Measurements from ENCODE around the gene LIPC.
A peak's percentile ranks its signal among the peaks of the same experiment; 100 is the strongest.

LIPC gene

DNA sequence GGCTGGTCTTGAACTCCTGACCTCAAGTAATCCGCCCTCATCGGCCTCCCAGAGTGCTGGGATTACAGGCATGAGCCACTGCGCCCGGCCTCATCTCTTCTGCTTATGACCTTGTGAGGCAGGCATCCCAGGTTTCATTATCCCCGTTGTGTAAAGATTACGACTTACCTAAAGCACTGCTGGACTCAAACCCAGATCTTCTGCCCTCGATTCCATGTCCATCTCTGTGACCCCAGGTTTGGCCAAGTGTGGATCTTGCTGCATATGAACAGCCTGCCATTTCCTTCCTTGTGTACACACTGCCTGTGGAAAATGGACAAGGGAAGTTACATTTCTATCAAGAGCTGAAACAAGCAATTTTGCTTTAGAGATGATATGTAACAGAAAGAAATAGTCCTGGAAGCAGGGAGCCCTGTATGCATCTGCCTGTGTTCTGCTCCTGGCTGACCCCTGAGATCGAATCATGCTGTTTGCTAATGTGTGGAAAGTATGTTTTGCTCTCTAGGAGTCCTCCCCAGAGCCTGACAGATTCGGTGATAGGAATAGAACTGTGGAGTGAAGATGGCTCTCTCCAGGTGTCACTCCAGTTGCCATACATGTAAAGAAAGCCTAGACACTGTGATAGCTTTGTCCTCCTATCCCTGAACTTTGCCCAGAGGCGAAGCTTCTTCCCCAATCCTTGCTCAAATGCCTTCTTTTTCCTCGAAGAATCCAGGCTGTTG, 11.8 kb upstream of the LIPC start:
- no peaks in the 10 kb centered on the region for H3K36me3 ChIP-seq (replicated peaks in 1 of 2; ENCODE audit: control insufficient read depth in 2 of 2, insufficient read depth in 2 of 2, low read length in 2 of 2)
- H2AK5ac ChIP-seq (ENCODE audit: low read depth, low read length), result no peak overlapping the region
- WGBS, 2 donors (ENCODE audit: extremely low coverage in 2 of 2, insufficient read length in 2 of 2, insufficient replicate concordance in 1 of 2), result no CpG with 5 or more reads among the region's 11 CpGs

DNA sequence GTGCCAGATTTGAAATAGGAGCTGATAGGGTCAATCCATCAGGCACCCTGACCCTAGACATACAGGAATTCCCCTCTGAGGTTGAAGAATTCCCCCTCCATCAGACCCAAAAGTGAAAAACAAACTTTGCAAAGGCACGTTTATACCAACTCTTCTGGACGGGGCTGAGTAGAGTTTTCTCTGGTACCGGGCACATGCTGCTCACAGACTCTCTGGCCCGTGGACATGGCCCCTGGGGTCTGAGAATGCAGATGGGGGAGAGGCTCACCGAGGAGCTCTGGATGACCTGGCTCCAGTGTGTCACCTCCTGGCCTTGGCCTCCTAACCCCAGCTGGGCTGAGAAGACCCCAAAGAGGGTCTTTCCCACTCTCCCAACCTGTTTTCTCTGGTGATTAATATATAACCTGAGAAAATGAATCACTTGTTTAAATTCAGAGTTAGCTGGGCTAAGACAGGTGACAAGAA, 11.2 kb upstream of the LIPC start:
- Histone ChIP-seq H3K23ac (ENCODE audit: low read depth, low read length, poor library complexity) (no peak overlapping the region), H3K4me3 (ENCODE audit: low read length in 2 of 2) (no peak overlapping the region), H4K91ac (ENCODE audit: low read depth, low read length, poor library complexity) (no peak overlapping the region), H3K79me1 (ENCODE audit: low read depth, low read length) (peaks cover 2% of the 10 kb centered on the region), H4K8ac (ENCODE audit: low read depth, low read length) (no peak overlapping the region), H2AK5ac (ENCODE audit: low read depth, low read length) (no peak overlapping the region), H2BK12ac (ENCODE audit: low read length) (no peak overlapping the region), H3K27me3 (ENCODE audit: control insufficient read depth in 3 of 3, insufficient read depth in 3 of 3, low read depth in 1 of 3, low read length in 3 of 3) (peaks cover 0 to 6% (median 0%) of the 10 kb centered on the region in 3 experiments), H3K18ac (ENCODE audit: low read length) (no peak overlapping the region), H2BK5ac (ENCODE audit: low read length) (no peak overlapping the region), H3K9me3 (replicated peaks in 1 of 2; ENCODE audit: control insufficient read depth in 2 of 2, insufficient read depth in 1 of 2, low read depth in 1 of 2, low read length in 2 of 2) (peaks cover 0 to 6% of the 10 kb centered on the region in 2 donors), H3K9ac (ENCODE audit: low read depth, low read length, poor library complexity) (no peak overlapping the region), H2BK15ac (ENCODE audit: low read length) (no peak overlapping the region), H3K36me3 (replicated peaks in 1 of 2; ENCODE audit: control insufficient read depth in 2 of 2, insufficient read depth in 2 of 2, low read length in 2 of 2) (no peaks in the 10 kb centered on the region), H3K4me2 (ENCODE audit: insufficient read depth, low read length, poor library complexity, severe bottlenecking) (no peak overlapping the region), H2BK120ac (ENCODE audit: low read depth, low read length) (no peak overlapping the region), H3K4ac (ENCODE audit: low read length) (no peak overlapping the region), H3K14ac (ENCODE audit: low read length) (no peak overlapping the region), H3K27ac (replicated peaks; ENCODE audit: low read length) (no peak overlapping the region), H3K4me1 (ENCODE audit: control insufficient read depth in 2 of 2, insufficient read depth in 1 of 2, low read depth in 1 of 2, low read length in 2 of 2) (peaks cover 0 to 4% of the 10 kb centered on the region in 2 donors), H2AFZ (ENCODE audit: low read length) (no peak overlapping the region)
- no CpG with 5 or more reads among the region's 5 CpGs for WGBS, 2 donors (ENCODE audit: extremely low coverage in 2 of 2, insufficient read length in 2 of 2, insufficient replicate concordance in 1 of 2)
- no peak for DNase-seq (ENCODE audit: low spot score)

More for the DNA sequence above, 11.8 kb upstream of the LIPC start:
- H2AFZ ChIP-seq (ENCODE audit: low read length), result no peak overlapping the region
- peaks cover 0 to 2% of the 10 kb centered on the region in 2 donors for H3K4me1 ChIP-seq (ENCODE audit: control insufficient read depth in 2 of 2, insufficient read depth in 1 of 2, low read depth in 1 of 2, low read length in 2 of 2)
- no peak overlapping the region for H3K4ac ChIP-seq (ENCODE audit: low read length)
- DNase-seq (ENCODE audit: low spot score), result no peak
- H4K8ac ChIP-seq (ENCODE audit: low read depth, low read length), result no peak overlapping the region
- no peak overlapping the region for H2BK15ac ChIP-seq (ENCODE audit: low read length)
- H3K18ac ChIP-seq (ENCODE audit: low read length), result no peak overlapping the region
- H3K9me3 ChIP-seq (replicated peaks in 1 of 2; ENCODE audit: control insufficient read depth in 2 of 2, insufficient read depth in 1 of 2, low read depth in 1 of 2, low read length in 2 of 2), result peaks cover 0 to 6% of the 10 kb centered on the region in 2 donors
- H3K27ac ChIP-seq (replicated peaks; ENCODE audit: low read length), result no peak overlapping the region
- no peak overlapping the region for H3K4me2 ChIP-seq (ENCODE audit: insufficient read depth, low read length, poor library complexity, severe bottlenecking)
- peaks cover 0 to 6% (median 0%) of the 10 kb centered on the region in 3 experiments for H3K27me3 ChIP-seq (ENCODE audit: control insufficient read depth in 3 of 3, insufficient read depth in 3 of 3, low read depth in 1 of 3, low read length in 3 of 3)
- no peak overlapping the region for H2BK120ac ChIP-seq (ENCODE audit: low read depth, low read length)
- no peak overlapping the region for H3K23ac ChIP-seq (ENCODE audit: low read depth, low read length, poor library complexity)
- no peak overlapping the region for H4K91ac ChIP-seq (ENCODE audit: low read depth, low read length, poor library complexity)
- no peak overlapping the region for H3K14ac ChIP-seq (ENCODE audit: low read length)
- H2BK12ac ChIP-seq (ENCODE audit: low read length), result no peak overlapping the region
- no peak overlapping the region for H3K4me3 ChIP-seq (ENCODE audit: low read length in 2 of 2)
- no peak overlapping the region for H3K9ac ChIP-seq (ENCODE audit: low read depth, low read length, poor library complexity)
- H2BK5ac ChIP-seq (ENCODE audit: low read length), result no peak overlapping the region
- peaks cover 2% of the 10 kb centered on the region for H3K79me1 ChIP-seq (ENCODE audit: low read depth, low read length)

DNA sequence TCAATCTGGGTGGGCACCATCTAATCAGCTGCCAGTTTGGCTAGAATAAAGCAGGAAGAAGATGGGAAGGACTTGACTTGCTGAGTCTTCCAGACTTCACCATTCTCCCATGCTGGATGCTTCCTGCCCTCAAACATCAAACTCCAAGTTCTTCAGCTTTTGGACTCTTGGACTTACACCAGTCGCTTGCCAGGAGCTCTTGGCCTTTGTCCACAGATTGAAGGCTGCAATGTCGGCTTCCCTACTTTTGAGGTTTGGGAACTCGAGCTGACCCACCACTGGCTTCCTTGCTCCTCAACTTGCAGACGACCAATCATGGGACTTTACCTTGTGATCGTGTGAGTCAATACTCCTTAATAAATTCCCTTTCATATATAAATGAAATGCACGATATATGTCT, 8.6 kb upstream of the LIPC start:
- H2BK120ac ChIP-seq (ENCODE audit: low read depth, low read length), result no peak overlapping the region
- no CpG with 5 or more reads among the region's 6 CpGs for WGBS, 2 donors (ENCODE audit: extremely low coverage in 2 of 2, insufficient read length in 2 of 2, insufficient replicate concordance in 1 of 2)
- no peak overlapping the region for H4K91ac ChIP-seq (ENCODE audit: low read depth, low read length, poor library complexity)
- H3K23ac ChIP-seq (ENCODE audit: low read depth, low read length, poor library complexity), result no peak overlapping the region
- H4K8ac ChIP-seq (ENCODE audit: low read depth, low read length), result no peak overlapping the region
- H3K14ac ChIP-seq (ENCODE audit: low read length), result no peak overlapping the region
- DNase-seq (ENCODE audit: low spot score), result no peak
- H3K18ac ChIP-seq (ENCODE audit: low read length), result no peak overlapping the region
- H3K4me2 ChIP-seq (ENCODE audit: insufficient read depth, low read length, poor library complexity, severe bottlenecking), result no peak overlapping the region
- H3K4me3 ChIP-seq (ENCODE audit: low read length in 2 of 2), result no peak overlapping the region
- no peak overlapping the region for H2BK15ac ChIP-seq (ENCODE audit: low read length)
- H2BK5ac ChIP-seq (ENCODE audit: low read length), result no peak overlapping the region
- H3K9ac ChIP-seq (ENCODE audit: low read depth, low read length, poor library complexity), result no peak overlapping the region
- peaks cover 0 to 6% of the 10 kb centered on the region in 2 donors for H3K4me1 ChIP-seq (ENCODE audit: control insufficient read depth in 2 of 2, insufficient read depth in 1 of 2, low read depth in 1 of 2, low read length in 2 of 2)
- H3K27ac ChIP-seq (replicated peaks; ENCODE audit: low read length), result no peak overlapping the region
- no peaks in the 10 kb centered on the region for H3K36me3 ChIP-seq (replicated peaks in 1 of 2; ENCODE audit: control insufficient read depth in 2 of 2, insufficient read depth in 2 of 2, low read length in 2 of 2)
- no peak overlapping the region for H3K4ac ChIP-seq (ENCODE audit: low read length)
- peaks cover 0 to 6% (median 0%) of the 10 kb centered on the region in 3 experiments for H3K27me3 ChIP-seq (ENCODE audit: control insufficient read depth in 3 of 3, insufficient read depth in 3 of 3, low read depth in 1 of 3, low read length in 3 of 3)
- H2AK5ac ChIP-seq (ENCODE audit: low read depth, low read length), result no peak overlapping the region
- H2AFZ ChIP-seq (ENCODE audit: low read length), result no peak overlapping the region
- H2BK12ac ChIP-seq (ENCODE audit: low read length), result no peak overlapping the region
- H3K79me1 ChIP-seq (ENCODE audit: low read depth, low read length), result peaks cover 2% of the 10 kb centered on the region
- no peaks in the 10 kb centered on the region for H3K9me3 ChIP-seq (replicated peaks in 1 of 2; ENCODE audit: control insufficient read depth in 2 of 2, insufficient read depth in 1 of 2, low read depth in 1 of 2, low read length in 2 of 2)

DNA sequence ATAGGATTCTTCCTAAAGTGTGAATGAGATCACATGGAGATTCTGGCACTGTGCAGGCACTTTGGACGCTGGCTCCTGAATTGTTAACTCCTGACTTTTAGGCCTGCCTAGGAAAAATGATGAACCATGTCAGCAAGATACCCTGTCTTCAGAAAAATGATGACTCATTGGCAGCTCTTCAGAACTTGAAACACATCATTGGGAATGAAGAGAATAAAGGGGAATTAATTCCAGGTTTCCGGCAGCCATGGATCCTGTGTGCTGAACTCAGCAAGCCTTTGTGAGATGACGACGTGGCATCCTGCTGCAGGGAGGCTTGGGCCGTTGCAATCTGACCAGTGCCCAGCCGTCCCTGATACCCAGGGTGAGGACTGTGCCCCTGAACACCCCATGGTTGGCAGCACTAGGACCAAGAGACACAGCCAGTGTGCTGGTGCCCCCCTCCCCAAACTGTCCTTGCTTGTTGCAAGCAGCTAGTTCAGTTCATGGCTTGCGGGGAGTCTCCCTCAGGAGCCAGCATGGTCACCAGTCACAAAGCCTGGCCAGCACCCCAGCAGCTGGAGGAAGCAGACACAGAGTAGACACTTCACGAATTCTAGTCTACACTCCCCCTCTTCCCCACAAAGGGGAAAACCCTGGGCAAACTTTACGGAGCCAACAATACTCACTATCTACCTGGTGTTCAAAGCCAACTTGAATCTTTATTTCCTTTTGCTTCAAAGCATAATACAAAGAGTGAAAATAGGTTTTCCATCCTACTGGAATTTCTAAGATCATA, 7.8 kb upstream of the LIPC start:
- Histone ChIP-seq H3K18ac (ENCODE audit: low read length) (peak overlapping the region; percentile 76), H3K4me2 (ENCODE audit: insufficient read depth, low read length, poor library complexity, severe bottlenecking) (no peak overlapping the region), H2AFZ (ENCODE audit: low read length) (no peak overlapping the region), H3K27ac (replicated peaks; ENCODE audit: low read length) (no peak overlapping the region), H2BK120ac (ENCODE audit: low read depth, low read length) (peak overlapping the region; percentile 61), H2BK12ac (ENCODE audit: low read length) (peak overlapping the region; percentile 84), H3K4me3 (ENCODE audit: low read length in 2 of 2) (no peak overlapping the region), H4K8ac (ENCODE audit: low read depth, low read length) (no peak overlapping the region), H2AK5ac (ENCODE audit: low read depth, low read length) (peak overlapping the region; percentile 79), H3K4me1 (ENCODE audit: control insufficient read depth in 2 of 2, insufficient read depth in 1 of 2, low read depth in 1 of 2, low read length in 2 of 2) (peaks cover 0 to 6% of the 10 kb centered on the region in 2 donors), H3K14ac (ENCODE audit: low read length) (peak overlapping the region; percentile 82), H3K23ac (ENCODE audit: low read depth, low read length, poor library complexity) (peak overlapping the region; percentile 85), H2BK15ac (ENCODE audit: low read length) (no peak overlapping the region), H3K4ac (ENCODE audit: low read length) (no peak overlapping the region), H3K9ac (ENCODE audit: low read depth, low read length, poor library complexity) (peak overlapping the region; percentile 30), H3K36me3 (replicated peaks in 1 of 2; ENCODE audit: control insufficient read depth in 2 of 2, insufficient read depth in 2 of 2, low read length in 2 of 2) (no peaks in the 10 kb centered on the region), H2BK5ac (ENCODE audit: low read length) (peak overlapping the region; percentile 53), H4K91ac (ENCODE audit: low read depth, low read length, poor library complexity) (no peak overlapping the region), H3K27me3 (ENCODE audit: control insufficient read depth in 3 of 3, insufficient read depth in 3 of 3, low read depth in 1 of 3, low read length in 3 of 3) (peaks cover 0 to 6% (median 0%) of the 10 kb centered on the region in 3 experiments), H3K79me1 (ENCODE audit: low read depth, low read length) (peaks cover 4% of the 10 kb centered on the region), H3K9me3 (replicated peaks in 1 of 2; ENCODE audit: control insufficient read depth in 2 of 2, insufficient read depth in 1 of 2, low read depth in 1 of 2, low read length in 2 of 2) (no peaks in the 10 kb centered on the region)
- WGBS, 2 donors (ENCODE audit: extremely low coverage in 2 of 2, insufficient read length in 2 of 2, insufficient replicate concordance in 1 of 2), result no CpG with 5 or more reads among the region's 9 CpGs
- no peak for DNase-seq (ENCODE audit: low spot score)

Measured in neuronal stem cell (in vitro differentiated cells).